ENCODE data around the gene LKAAEAR1. TPM values are rescaled to one million over a fixed set of nuclear protein-coding genes. Genes with fewer than 3 reads are reported as not detected.

LKAAEAR1 gene
- total and polyA plus RNA-seq, 2 of the 13 experiments (the other 11 are each of a cell fraction or from before 2014, with no cell fraction given) = not detected

DNA sequence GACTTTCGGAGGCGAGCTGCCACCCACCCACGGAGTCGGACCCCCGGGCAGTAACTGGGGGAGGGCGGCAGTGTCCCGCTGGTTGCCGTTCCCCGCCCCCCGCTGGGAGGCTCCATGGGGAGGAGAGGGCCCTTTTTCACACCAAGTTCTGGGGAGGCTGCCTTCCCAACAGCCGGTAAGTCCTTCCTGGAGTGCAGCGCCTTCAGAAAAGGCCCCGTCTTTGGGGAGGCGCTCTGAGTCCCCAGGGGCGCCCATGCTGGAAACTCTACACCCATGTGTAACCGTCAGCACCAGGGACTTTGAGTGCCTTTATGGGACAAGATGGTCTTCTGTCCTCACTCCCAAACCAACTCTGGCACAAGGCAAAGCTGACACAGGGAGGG is 34.3 kb downstream of the LKAAEAR1 start (continued):
- TF ChIP-seq ZNF879 (CRISPR knock-in tag; IDR thresholded peaks at IDR 0.05) = peak; percentile 35; the same call in 1 of the 2 replicates
- no peak for TF ChIP-seq ZNF253 (CRISPR knock-in tag; IDR thresholded peaks at IDR 0.05; ENCODE audit: borderline replicate concordance)
- no peak for TF ChIP-seq YEATS4 (CRISPR knock-in tag; IDR thresholded peaks at IDR 0.05; ENCODE audit: borderline replicate concordance)
- TF ChIP-seq ZNF589 (CRISPR knock-in tag; conservative IDR thresholded peaks at IDR 0.05) = peak; percentile 72
- TF ChIP-seq, protein P1, sequence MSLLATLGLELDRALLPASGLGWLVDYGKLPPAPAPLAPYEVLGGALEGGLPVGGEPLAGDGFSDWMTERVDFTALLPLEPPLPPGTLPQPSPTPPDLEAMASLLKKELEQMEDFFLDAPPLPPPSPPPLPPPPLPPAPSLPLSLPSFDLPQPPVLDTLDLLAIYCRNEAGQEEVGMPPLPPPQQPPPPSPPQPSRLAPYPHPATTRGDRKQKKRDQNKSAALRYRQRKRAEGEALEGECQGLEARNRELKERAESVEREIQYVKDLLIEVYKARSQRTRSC (CRISPR knock-in tag; IDR thresholded peaks at IDR 0.05; ENCODE audit: low read depth) = peak; percentile 59; the same call in 1 of the 2 replicates
- no peak for TF ChIP-seq ZNF788 (CRISPR knock-in tag; IDR thresholded peaks at IDR 0.05; ENCODE audit: borderline replicate concordance)
- TF ChIP-seq, protein P2, sequence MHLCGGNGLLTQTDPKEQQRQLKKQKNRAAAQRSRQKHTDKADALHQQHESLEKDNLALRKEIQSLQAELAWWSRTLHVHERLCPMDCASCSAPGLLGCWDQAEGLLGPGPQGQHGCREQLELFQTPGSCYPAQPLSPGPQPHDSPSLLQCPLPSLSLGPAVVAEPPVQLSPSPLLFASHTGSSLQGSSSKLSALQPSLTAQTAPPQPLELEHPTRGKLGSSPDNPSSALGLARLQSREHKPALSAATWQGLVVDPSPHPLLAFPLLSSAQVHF (CRISPR knock-in tag; IDR thresholded peaks at IDR 0.05) = no peak
- TF ChIP-seq ZNF224 (CRISPR knock-in tag; IDR thresholded peaks at IDR 0.05) = no peak
- TF ChIP-seq, protein P3, sequence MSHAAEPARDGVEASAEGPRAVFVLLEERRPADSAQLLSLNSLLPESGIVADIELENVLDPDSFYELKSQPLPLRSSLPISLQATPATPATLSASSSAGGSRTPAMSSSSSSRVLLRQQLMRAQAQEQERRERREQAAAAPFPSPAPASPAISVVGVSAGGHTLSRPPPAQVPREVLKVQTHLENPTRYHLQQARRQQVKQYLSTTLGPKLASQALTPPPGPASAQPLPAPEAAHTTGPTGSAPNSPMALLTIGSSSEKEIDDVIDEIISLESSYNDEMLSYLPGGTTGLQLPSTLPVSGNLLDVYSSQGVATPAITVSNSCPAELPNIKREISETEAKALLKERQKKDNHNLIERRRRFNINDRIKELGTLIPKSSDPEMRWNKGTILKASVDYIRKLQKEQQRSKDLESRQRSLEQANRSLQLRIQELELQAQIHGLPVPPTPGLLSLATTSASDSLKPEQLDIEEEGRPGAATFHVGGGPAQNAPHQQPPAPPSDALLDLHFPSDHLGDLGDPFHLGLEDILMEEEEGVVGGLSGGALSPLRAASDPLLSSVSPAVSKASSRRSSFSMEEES (CRISPR knock-in tag; IDR thresholded peaks at IDR 0.05) = no peak
- TF ChIP-seq MEIS1 (CRISPR knock-in tag; IDR thresholded peaks at IDR 0.05; ENCODE audit: borderline replicate concordance) = peak; percentile 49
- no peak for TF ChIP-seq MAF1 (CRISPR knock-in tag; IDR thresholded peaks at IDR 0.05; ENCODE audit: borderline replicate concordance)
- no peak for TF ChIP-seq RAD21 (CRISPR knock-in tag; IDR thresholded peaks at IDR 0.05)
- no peak for TF ChIP-seq ZKSCAN8 (CRISPR knock-in tag; IDR thresholded peaks at IDR 0.05; ENCODE audit: borderline replicate concordance)
- no peak for TF ChIP-seq ZBTB33 (CRISPR knock-in tag; IDR thresholded peaks at IDR 0.05)
- TF ChIP-seq ATF7-NPFF (CRISPR knock-in tag; IDR thresholded peaks at IDR 0.05; ENCODE audit: low read depth) = no peak
- TF ChIP-seq ADNP (CRISPR knock-in tag; IDR thresholded peaks at IDR 0.05) = no peak
- no peak for TF ChIP-seq ZFP1 (CRISPR knock-in tag; IDR thresholded peaks at IDR 0.05)
- TF ChIP-seq ZSCAN9 (CRISPR knock-in tag; IDR thresholded peaks at IDR 0.05; ENCODE audit: borderline replicate concordance) = no peak; the same call in 1 of the 2 replicates
- TF ChIP-seq JARID2 (CRISPR knock-in tag; IDR thresholded peaks at IDR 0.05; ENCODE audit: insufficient replicate concordance) = peak; percentile 14
- TF ChIP-seq ZBTB25 (CRISPR knock-in tag; IDR thresholded peaks at IDR 0.05) = no peak
- no peak for TF ChIP-seq POLR2G (IDR thresholded peaks at IDR 0.05; ENCODE audit: low read depth, low read length)
- no peak for TF ChIP-seq ZBTB10 (CRISPR knock-in tag; IDR thresholded peaks at IDR 0.05; ENCODE audit: borderline replicate concordance)

All from HepG2 (cell line).